CD4-positive, alpha-beta T cell treated with Interleukin-4 for 1 hour (primary cell): ENCODE measurements around the gene SCGB3A1.

Source experiments
- DNase-seq, 2 donors: peaks; one replicate each; pipeline ENCODE4 v3.0.0-alpha.2; 2020 to 2022

The SCGB3A1 gene

DNA sequence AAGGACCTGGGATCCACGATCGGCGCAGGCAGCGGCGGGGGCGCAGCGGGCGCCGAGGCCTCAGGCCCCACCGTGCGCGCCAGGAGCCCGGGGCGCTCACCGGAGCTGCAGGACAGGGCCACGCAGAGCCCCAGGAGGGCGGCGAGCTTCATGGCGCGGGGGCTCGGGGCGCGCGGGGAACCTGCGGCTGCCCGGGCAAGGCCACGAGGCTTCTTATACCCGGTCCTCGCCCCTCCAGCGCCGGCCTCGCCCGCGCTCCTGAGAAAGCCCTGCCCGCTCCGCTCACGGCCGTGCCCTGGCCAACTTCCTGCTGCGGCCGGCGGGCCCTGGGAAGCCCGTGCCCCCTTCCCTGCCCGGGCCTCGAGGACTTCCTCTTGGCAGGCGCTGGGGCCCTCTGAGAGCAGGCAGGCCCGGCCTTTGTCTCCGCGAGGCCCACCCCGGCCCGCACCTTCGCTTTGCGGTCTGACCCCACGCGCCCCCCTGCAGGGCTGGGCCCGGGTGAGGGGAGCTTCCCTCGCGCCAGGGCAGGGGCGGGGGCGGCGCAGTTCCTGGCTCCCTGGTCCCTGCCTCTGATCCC, at the start of gene SCGB3A1:
Gene SCGB3A1, minus strand, starts transcription at position 189 of the 577 bp plus-strand sequence. Its CDS starts 37 bp downstream, at position 152.
- DNase-seq, result no peak

DNA sequence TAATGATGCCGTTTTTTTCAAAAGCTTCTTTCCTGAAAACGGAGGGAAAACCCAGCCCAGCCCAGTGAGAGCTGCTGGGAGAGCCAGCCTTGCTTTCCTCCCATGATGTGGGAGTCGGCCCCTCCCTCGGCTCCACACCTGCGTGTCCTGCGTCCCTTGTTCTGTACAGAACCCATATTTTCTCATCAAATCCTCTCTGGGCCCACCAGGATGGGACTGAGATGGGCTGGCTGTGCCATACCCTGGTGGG, 49.2 kb upstream of the SCGB3A1 start:
- peak in 1 of 2 donors; percentile 9 for DNase-seq

- DNase-seq, result peak in 1 of 2 donors; percentile 8
Measured at GRCh38 chr5:180639741-180640610, 48.7 kb upstream of the SCGB3A1 start.

DNA sequence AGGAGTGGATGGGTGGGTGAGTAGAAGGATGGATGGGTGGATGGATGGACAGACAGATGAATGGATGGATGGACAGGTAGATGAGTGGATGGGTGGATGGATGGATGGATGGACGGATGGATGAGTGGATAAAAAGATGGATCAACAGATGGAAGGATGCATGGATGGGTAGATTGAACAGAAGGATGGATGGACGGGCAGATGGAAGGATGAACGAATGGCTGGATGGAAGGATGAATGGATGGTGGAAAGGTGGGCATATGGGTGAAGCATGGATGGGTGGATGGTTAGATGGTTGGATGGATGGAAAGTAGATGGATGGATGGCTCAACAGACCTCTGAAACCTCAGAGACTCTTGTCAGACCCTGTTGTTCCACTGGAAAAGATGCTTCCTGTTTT, 48.0 kb upstream of the SCGB3A1 start:
- peak in 1 of 2 donors; percentile 1 for DNase-seq

DNA sequence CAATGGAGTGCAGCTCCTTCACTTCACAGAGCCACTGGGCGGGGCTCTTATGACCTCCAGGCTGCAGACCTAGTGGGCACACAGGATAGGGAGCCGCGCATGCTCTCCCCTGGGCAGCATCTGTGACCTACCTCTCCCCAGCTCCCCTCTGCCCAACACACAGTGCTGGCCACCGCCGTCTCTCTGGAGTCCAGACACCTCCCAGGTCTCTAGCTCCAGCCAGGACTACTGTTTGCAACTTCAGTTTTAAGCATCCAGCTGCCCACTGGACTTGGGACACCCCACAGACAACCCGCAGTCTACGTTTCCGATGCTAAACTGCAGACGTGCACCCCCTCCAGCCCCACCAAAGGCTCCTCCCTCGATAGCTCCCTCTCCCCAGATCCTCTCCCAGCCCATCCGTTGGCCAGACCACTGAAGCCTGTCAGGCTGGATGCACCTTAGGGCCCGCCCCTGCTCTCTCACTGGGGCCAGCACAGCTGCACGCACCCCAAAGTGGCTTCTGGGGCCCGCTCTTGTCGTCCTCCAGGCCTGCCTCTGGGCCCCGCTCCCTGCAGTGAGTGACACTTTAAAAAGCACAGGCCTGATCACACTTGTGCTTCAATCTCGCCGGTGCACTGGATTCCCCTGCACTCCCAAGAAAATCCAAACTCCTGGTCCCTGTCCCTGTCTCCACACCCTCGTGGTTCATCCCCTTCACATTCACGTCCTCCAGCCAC, 46.8 kb upstream of the SCGB3A1 start:
- DNase-seq, result no peak

DNA sequence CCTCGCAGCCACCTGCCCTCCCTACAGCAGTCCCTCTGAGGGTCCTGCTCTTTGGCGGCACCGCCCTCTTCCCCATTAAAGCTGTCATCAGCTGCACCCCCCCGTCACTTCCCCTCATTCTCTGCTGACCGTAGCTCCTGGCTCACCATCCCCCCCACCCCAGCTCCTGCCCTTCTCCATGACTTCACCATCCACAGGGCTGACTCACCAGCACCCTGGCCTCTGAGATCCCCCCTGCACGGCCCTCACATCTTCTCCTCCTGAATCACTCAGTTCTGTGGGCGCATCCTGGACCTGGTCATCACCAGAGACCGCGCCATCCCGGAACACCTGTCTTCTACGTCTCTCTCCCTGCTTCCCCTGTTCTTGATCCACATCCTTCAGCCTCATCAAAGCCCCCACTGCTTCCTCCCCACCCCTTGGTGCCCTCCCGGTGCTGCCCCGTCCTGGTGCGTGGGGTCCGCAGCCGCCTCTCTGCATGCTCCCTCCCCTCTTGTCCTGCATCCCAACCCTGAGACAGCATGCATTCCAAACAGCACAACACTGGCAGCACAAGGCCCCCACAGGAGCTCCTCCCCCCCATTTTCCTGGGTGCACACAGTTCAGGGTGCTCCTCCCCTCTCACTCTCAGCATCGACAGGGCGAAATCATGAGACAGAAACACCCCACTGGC, 45.2 kb upstream of the SCGB3A1 start:
- DNase-seq, result no peak

DNA sequence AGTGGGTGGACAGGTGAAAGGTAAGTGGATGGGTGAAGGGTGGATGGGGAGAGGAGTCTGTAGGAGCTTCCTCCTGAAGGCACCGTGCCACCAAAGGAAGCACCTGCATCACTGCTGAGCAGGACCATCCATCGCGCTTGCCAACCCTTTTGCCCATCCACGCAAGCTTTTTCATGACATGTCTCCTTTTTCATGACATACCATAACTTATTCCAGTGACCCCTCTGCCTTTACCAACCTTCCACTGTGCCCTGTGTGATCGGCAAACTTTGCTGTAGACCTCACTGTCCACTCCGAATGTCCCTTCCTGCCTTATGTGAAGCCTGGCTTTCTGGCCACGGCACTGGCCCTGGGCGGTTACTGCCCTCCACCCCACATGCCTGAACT, 44.7 kb upstream of the SCGB3A1 start:
- DNase-seq, result no peak

- DNase-seq, result no peak
Measured at GRCh38 chr5:180633283-180634177, 42.2 kb upstream of the SCGB3A1 start.

DNA sequence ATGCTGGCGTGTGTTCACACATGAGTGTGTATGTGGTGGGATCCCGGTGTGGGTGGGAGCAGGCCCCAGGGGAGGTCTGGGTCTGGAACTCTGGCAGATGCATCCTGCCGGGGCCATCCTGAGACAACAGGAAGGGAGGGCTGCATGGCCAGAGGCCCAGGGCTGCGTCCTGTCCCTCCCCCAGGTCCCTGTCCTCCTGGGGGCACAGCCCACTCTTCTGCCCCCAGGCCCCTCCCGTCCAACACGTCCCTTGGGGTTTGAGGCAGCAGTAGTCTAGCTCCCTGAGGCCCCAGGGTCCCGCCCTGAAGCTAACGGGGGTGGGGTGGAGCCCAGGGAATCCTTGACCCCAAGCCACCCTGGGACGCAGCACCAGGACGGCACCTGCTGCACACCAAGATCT, 41.5 kb upstream of the SCGB3A1 start:
- DNase-seq, result no peak

GRCh38 chr5:180631549-180632383, 40.5 kb upstream of the SCGB3A1 start:
- no peak for DNase-seq

GRCh38 chr5:180630426-180630825, 39.1 kb upstream of the SCGB3A1 start:
- DNase-seq, result no peak

DNA sequence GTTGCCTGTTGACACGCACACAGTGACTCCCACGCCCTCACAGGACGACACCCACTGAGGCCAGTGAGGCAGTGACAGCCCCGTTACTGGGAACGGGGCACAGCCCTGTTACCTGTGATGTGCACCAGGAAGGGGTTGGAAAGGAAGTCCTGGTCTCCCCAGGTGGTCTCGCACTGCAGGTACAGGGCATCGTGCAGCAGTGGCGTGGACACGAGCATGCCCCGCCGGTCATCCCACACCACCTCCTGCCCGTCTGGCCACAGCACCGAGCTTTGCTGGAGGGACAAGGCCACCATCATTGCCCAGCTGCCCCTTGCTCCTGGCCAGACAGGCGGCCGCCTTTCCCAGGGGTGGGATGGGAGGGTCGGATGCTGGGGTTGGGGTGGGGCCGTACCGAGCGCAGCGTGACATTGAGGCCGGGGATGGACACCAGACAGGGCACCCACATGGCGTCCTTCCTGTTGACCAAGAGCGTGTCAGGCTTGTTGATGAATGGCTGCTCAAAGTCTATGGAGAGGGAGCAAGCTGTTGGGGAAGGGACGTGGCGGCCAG, 38.6 kb upstream of the SCGB3A1 start:
- no peak for DNase-seq

DNA sequence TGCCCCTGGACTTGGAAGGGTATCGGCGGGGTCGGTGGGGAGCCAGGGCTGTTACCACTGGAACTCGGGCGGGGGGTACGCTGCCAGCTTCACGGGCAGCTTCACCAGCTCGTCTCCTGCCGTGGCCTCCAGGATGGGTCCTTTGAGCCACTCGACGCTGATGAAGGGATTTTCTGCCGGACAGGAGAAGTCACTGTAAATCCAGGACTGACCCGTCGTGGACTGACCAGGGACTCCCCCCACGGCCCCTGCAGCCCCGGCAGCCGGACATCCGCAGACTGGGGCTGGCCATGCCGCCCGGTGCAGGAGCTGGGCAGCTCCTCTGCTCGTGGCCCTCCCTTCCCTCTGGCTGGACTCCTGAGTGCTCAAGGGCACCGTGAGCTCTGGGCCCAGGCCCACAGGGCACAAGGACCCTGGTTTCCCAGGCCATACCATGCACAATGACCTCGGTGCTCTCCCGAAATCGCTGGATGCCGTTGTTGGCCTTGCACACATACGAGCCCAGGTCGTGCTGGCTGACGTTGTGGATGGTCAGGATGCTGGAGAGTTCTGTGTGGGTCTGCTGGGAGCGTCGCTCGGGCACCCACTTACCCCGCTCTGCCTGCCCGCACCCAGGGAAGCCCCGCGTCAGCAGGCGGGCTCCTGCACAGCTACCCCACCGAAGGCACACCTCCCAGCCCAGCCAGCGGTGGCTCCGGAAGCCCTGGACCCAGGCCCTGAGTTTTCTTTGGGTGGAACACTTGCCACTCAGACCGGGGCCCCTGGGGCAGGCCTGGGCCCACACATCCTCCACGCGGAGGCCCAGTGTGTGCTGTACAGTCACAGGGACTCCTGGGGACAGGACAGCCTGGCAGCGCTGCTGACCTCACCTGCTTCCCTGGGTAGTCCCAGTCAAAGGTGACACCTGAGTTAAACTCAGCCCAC, 37.8 kb upstream of the SCGB3A1 start:
- no peak for DNase-seq

DNA sequence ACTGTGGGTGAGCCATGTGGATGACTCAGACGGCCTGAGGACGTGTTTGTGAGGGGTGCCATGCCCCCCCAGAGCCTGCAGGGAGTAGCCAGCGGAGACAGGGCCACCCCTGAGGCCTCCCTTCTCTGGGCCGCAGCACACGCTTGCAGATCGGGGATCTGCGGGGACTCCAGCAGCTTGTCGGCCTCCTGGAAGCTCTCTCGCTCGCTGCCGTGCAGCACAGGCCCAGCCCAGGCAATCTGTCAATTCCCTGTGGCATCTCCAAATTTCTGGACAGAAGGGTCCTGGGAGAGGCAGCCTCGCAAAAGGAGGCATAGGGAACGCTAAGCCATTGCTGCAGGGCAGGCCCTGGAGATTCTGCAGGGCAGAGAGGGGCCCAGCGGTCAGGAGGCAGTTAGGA, 36.9 kb upstream of the SCGB3A1 start:
- DNase-seq, result no peak

GRCh38 chr5:180627386-180628120, 36.3 kb upstream of the SCGB3A1 start:
- no peak for DNase-seq

DNA sequence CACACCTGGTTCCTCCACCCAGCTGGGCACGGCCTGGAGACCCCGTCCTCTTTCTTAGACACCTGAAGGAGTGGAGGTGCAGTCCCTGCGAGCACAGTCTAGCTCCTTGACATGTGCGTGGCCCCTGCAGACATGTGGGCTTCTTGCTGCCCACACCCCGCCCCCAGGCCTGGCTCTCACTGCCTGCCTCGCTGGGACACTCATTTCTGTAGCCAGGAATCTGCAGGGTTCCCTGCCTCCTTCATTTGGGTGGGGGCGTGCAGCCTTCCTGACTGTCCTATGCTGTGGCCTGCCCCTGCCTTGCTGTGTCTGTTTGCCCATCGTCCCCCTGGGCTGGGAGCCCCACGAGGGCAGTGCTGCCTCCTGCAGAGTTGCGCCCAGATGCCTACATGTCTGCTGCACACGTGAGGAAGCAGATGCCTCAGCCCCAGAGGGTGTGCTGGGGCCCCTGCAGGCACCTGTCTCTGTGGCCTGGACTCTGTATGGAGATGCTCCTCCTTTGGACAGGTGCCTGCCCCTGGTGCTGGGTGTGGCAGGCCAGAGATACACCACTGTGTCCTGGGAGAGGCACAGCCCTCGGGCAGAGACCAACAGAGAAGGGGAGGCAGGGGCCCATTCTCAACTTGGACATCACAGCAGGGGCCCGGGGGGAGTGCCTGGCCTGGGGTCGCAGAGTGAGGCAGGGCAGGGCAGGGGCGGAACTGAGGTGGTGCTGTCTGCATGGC, 35.5 kb upstream of the SCGB3A1 start:
- DNase-seq, result no peak

DNA sequence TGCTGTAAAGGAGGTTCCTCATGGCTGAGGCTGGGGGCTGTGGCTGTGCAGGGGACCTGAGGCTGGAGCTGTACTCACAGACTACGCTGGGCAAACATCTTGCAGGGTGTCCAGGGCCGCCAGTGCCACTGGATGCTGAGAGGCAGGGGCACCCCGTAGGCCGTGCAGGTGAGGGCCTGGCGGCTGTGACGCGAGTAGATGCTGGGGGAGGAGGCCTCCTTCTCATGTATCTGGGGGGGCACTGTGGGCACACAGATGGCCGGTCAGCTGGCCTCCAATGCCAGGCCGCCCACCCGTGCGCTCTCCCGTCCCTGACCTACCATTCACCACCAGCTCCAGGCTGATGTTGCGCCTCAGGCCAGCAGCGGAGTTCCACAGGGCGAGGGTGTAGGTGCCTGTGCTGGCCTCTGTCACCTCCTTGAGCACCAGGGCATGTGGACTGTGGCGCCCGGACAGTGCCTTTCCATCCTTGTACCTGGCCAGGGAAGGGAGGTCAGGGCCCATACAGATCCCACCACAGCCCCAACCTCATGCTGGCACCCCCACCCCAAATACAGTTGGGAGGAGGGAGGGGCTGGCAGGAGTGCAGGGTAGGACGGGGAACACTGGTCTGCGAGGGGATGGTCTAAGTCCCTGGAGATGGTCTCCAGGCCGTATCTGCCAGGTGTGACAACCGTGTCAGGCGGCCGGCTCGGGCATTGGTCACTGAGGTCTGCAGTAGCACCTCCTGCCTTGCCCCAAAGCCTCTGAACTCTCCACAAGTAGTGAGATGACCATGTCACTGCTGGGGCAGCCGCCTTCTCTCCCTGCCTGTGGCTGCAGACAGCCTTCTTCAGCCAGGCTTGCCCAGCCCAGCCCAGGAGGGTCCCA, 34.7 kb upstream of the SCGB3A1 start:
- no peak for DNase-seq
